Measurements from ENCODE around the gene TMEM203.

The TMEM203 gene

DNA sequence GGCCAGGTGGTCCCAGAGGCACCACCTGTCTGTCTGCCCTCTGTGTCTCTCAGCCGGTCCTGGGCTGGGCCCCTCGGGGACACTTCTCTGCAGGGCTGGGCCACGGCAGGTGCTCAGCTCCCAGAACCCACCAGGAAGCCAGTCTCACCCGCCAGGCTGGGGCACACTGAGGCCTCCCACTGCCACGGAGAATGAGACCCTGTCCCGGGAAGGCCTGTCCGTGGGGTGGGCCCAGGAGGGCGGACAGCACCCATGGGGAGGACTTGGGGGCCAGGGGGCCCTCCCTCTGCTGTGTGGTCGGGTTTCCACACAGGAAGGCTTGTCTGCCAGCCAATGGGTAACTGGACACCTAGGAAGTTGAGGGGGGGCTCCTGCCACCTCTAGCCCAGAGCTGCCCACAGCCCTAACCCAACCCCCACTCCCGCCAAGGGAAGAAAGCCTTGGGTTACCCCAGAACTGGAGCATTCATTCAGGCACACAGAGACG is 31.5 kb upstream of the TMEM203 start:
- no peak for DNase-seq (ENCODE audit: extremely low read depth, insufficient read length)
- TF ChIP-seq, protein P1, sequence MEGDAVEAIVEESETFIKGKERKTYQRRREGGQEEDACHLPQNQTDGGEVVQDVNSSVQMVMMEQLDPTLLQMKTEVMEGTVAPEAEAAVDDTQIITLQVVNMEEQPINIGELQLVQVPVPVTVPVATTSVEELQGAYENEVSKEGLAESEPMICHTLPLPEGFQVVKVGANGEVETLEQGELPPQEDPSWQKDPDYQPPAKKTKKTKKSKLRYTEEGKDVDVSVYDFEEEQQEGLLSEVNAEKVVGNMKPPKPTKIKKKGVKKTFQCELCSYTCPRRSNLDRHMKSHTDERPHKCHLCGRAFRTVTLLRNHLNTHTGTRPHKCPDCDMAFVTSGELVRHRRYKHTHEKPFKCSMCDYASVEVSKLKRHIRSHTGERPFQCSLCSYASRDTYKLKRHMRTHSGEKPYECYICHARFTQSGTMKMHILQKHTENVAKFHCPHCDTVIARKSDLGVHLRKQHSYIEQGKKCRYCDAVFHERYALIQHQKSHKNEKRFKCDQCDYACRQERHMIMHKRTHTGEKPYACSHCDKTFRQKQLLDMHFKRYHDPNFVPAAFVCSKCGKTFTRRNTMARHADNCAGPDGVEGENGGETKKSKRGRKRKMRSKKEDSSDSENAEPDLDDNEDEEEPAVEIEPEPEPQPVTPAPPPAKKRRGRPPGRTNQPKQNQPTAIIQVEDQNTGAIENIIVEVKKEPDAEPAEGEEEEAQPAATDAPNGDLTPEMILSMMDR (IDR thresholded peaks at IDR 0.05; ENCODE audit: insufficient read depth, low read length, poor library complexity, severe bottlenecking): no peak
- Histone ChIP-seq H3K4me3 (replicated peaks; ENCODE audit: low read depth, low read length) (peak overlapping the region; percentile 31; the same call in 1 of the 2 replicates), H3K36me3 (ENCODE audit: control insufficient read depth, insufficient read depth, low read length) (peaks cover under 1% of the 10 kb centered on the region), H3K27me3 (replicated peaks; ENCODE audit: control insufficient read depth, insufficient read depth, low read length) (no peaks in the 10 kb centered on the region; the same call in 1 of the 2 replicates)

DNA sequence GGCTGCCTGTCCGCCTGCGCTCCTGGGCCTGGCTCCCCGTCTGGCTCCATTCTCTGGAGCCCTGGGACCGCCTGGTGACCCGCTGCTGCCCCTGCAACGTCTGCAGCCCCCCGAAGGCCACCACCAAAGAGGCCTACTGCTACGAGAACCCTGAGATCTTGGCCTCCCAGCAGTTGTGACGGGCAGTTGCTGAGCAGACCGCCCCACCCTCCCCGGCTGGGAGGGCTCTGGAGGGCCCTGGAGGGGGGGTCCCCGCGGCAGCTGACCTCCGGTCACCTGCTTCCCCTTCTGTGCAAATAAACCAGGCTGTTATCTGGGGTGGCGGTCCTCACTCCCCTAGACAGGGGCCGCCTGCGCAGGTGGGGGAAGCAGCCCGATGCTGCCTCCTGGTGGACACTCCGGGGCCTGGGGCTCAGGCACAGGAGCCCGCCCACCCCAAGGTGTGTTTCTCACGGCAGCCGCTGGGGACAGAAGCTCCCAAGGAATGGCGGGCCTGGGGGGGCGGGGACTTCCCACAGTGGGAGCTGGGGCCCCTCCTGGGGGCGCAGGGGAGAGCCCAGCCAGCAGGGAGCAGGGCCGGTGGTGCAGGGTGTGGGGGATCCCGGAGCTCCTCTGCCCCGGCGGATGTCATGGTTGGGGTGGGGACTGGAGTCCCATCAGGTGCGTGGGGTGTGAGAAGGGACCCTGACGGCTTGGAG is 30.9 kb upstream of the TMEM203 start:
- Histone ChIP-seq H3K27me3 (replicated peaks; ENCODE audit: control insufficient read depth, insufficient read depth, low read length) (no peaks in the 10 kb centered on the region; the same call in 1 of the 2 replicates), H3K4me3 (replicated peaks; ENCODE audit: low read depth, low read length) (peak overlapping the region; percentile 31; the same call in 1 of the 2 replicates), H3K36me3 (ENCODE audit: control insufficient read depth, insufficient read depth, low read length) (no peaks in the 10 kb centered on the region)
- TF ChIP-seq, protein P1 (IDR thresholded peaks at IDR 0.05; ENCODE audit: insufficient read depth, low read length, poor library complexity, severe bottlenecking): peak; percentile 99
- peak; percentile 85 for DNase-seq (ENCODE audit: extremely low read depth, insufficient read length)

- H3K27me3 ChIP-seq (replicated peaks; ENCODE audit: control insufficient read depth, insufficient read depth, low read length): no peaks in the 10 kb centered on the region; the same call in 1 of the 2 replicates
- H3K36me3 ChIP-seq (ENCODE audit: control insufficient read depth, insufficient read depth, low read length): no peaks in the 10 kb centered on the region
- H3K4me3 ChIP-seq (replicated peaks; ENCODE audit: low read depth, low read length): no peak overlapping the region
- no peak for DNase-seq (ENCODE audit: extremely low read depth, insufficient read length)
- TF ChIP-seq, protein P1 (IDR thresholded peaks at IDR 0.05; ENCODE audit: insufficient read depth, low read length, poor library complexity, severe bottlenecking): peak; percentile 13
These were observed 30.2 kb upstream of the TMEM203 start for GRCh38 chr9:137235424-137236237.

DNA sequence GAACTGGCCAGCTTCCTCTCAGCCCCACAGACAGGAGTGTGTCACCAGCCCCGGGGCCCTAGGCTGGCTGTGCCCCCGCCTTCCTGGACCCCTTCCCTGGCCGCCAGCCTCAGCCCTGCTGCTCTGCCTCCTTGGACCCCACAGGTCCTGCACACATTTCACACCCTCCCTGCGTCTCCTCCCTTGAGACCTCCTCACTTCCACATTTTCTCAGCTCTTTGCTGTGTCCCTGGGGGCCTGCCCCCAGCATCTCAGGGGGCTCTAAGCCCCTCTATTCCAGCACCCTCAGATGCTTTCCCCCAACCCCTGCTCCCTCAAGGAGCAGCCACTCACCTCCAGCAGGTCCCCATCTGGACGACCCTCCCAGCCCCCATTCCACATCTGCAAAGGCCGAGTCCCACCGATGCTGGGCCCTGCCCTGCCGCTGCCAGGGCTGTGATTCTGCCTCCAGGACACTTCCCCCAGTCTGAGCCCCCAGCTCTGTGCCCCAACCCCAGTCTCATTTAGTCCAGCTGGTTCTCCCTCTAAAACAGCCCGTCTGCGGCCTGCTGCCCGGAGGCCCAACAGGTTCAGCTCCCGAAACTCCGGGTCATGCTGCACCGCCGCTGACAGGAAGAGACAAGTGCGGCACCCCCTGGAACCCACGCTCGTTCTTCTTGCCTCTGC is 29.4 kb upstream of the TMEM203 start:
- no peaks in the 10 kb centered on the region; the same call in 1 of the 2 replicates for H3K27me3 ChIP-seq (replicated peaks; ENCODE audit: control insufficient read depth, insufficient read depth, low read length)
- TF ChIP-seq, protein P1 (IDR thresholded peaks at IDR 0.05; ENCODE audit: insufficient read depth, low read length, poor library complexity, severe bottlenecking): no peak
- H3K4me3 ChIP-seq (replicated peaks; ENCODE audit: low read depth, low read length): no peak overlapping the region
- no peak for DNase-seq (ENCODE audit: extremely low read depth, insufficient read length)
- no peaks in the 10 kb centered on the region for H3K36me3 ChIP-seq (ENCODE audit: control insufficient read depth, insufficient read depth, low read length)

GRCh38 chr9:137234055-137234697 is 28.7 kb upstream of the TMEM203 start:
- H3K4me3 ChIP-seq (replicated peaks; ENCODE audit: low read depth, low read length): no peak overlapping the region
- DNase-seq (ENCODE audit: extremely low read depth, insufficient read length): no peak
- TF ChIP-seq, protein P1 (IDR thresholded peaks at IDR 0.05; ENCODE audit: insufficient read depth, low read length, poor library complexity, severe bottlenecking): no peak
- no peaks in the 10 kb centered on the region; the same call in 1 of the 2 replicates for H3K27me3 ChIP-seq (replicated peaks; ENCODE audit: control insufficient read depth, insufficient read depth, low read length)
- H3K36me3 ChIP-seq (ENCODE audit: control insufficient read depth, insufficient read depth, low read length): no peaks in the 10 kb centered on the region
